ENCODE data around the gene MRTFA.
"Not testable (repeated sequence)": the region's sequence is repeated elsewhere in the genome, so short reads cannot be mapped to it uniquely, and the experiment has no call there.

- TF ChIP-seq, protein P1, sequence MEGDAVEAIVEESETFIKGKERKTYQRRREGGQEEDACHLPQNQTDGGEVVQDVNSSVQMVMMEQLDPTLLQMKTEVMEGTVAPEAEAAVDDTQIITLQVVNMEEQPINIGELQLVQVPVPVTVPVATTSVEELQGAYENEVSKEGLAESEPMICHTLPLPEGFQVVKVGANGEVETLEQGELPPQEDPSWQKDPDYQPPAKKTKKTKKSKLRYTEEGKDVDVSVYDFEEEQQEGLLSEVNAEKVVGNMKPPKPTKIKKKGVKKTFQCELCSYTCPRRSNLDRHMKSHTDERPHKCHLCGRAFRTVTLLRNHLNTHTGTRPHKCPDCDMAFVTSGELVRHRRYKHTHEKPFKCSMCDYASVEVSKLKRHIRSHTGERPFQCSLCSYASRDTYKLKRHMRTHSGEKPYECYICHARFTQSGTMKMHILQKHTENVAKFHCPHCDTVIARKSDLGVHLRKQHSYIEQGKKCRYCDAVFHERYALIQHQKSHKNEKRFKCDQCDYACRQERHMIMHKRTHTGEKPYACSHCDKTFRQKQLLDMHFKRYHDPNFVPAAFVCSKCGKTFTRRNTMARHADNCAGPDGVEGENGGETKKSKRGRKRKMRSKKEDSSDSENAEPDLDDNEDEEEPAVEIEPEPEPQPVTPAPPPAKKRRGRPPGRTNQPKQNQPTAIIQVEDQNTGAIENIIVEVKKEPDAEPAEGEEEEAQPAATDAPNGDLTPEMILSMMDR (IDR thresholded peaks at IDR 0.05), result not testable (repeated sequence)
- not testable (repeated sequence) for TF ChIP-seq RNF2 (IDR thresholded peaks at IDR 0.05; ENCODE audit: borderline replicate concordance, low read depth)
Observed at GRCh38 chr22:40656651-40657050, 20.1 kb upstream of the MRTFA start.

Measured in A549 (cell line).